B cell (primary cell): ENCODE measurements around the gene FTCD. TPM values are rescaled to one million over a fixed set of nuclear protein-coding genes. Genes with fewer than 3 reads are reported as not detected.

Experiments used
- ATAC-seq: fragments of 200-7000 bp; cut with Tn5 transposase; one replicate; pipeline ENCODE4 v1.10.0; 2021; ENCODE audit warnings: low read depth, mild to moderate bottlenecking, moderate number of reproducible peaks, moderate library complexity
- CTCF ChIA-PET: fragments of 350-600 bp; sonication (Branson Sonifier 250); formaldehyde crosslinking; loops from one replicate; lab custom pipeline; 2021; ENCODE audit warnings: antibody characterized with exemption, inconsistent platforms; lab: Charles Lee
- POLR2A ChIA-PET: fragments of 350-600 bp; sonication (Branson Sonifier 250); formaldehyde crosslinking; loops from one replicate; lab custom pipeline; 2021; ENCODE audit warnings: antibody characterized with exemption; lab: Charles Lee
- DNase-seq: peaks from one replicate; pipeline ENCODE4 v3.0.0; 2013
- H2AFZ ChIP-seq: 2 replicates; pipeline ENCODE4 v1.6.1; 2012; ENCODE audit warnings: mild to moderate bottlenecking, low read depth, low read length; ENCODE audit not compliant: insufficient read depth, poor library complexity, severe bottlenecking
- H3K27ac ChIP-seq, 2 donors: 1 replicate in 1 of 2; 2 replicates in 1 of 2; pipeline ENCODE4 v1.5.1; 2012 to 2013; ENCODE audit warnings: low read length in 2 of 2, mild to moderate bottlenecking in 2 of 2, moderate library complexity in 1 of 2
- H3K27me3 ChIP-seq, 4 experiments: fragments of 200-600 bp in 1 of 4; sonication (generic) in 1 of 4; replicated peaks in 1 of 4; 1 replicate in 2 of 4; 2 replicates in 2 of 4; pipeline versions ENCODE4 v1.6.1 to v1.7.0; 2013 to 2016; ENCODE audit warnings: low read length in 3 of 4, mild to moderate bottlenecking in 2 of 4, mixed read lengths in 1 of 4, moderate library complexity in 1 of 4; ENCODE audit not compliant: insufficient read depth in 4 of 4, control insufficient read depth in 3 of 4; ENCODE audit errors: control extremely low read depth in 1 of 4
- H3K36me3 ChIP-seq, 2 experiments: replicated peaks in 1 of 2; 1 replicate in 1 of 2; 2 replicates in 1 of 2; pipeline versions ENCODE4 v1.6.1 to v1.7.1; 2013; ENCODE audit warnings: low read length in 1 of 2; ENCODE audit not compliant: insufficient read depth in 2 of 2, control insufficient read depth in 1 of 2; ENCODE audit errors: control extremely low read depth in 1 of 2, extremely low read depth in 1 of 2
- H3K4me1 ChIP-seq, 2 donors: fragments of 200-600 bp in 1 of 2; sonication (generic) in 1 of 2; 1 replicate in 1 of 2; 2 replicates in 1 of 2; pipeline versions ENCODE4 v1.5.1 to v1.6.1; 2013 to 2017; ENCODE audit warnings: low read length in 2 of 2; ENCODE audit not compliant: control insufficient read depth in 2 of 2, insufficient read depth in 2 of 2
- H3K4me2 ChIP-seq: replicated peaks from 2 replicates; pipeline ENCODE3; 2012; ENCODE audit warnings: mild to moderate bottlenecking, low read depth, low read length; ENCODE audit not compliant: poor library complexity, severe bottlenecking
- H3K4me3 ChIP-seq, 5 experiments: fragments of 200-600 bp in 1 of 5; sonication (generic) in 1 of 5; 1 replicate in 3 of 5; 2 replicates in 2 of 5; pipeline versions ENCODE4 v1.5.1 to v1.7.0; 2011 to 2016; ENCODE audit warnings: low read length in 4 of 5, mild to moderate bottlenecking in 4 of 5, low read depth in 2 of 5, control low read depth in 1 of 5, moderate library complexity in 1 of 5; ENCODE audit not compliant: insufficient read depth in 1 of 5; ENCODE audit errors: control extremely low read depth in 1 of 5, extremely low read depth in 1 of 5
- H3K79me2 ChIP-seq: fragments of 200-600 bp; sonication (generic); one replicate; pipeline ENCODE4 v1.6.0; 2016; ENCODE audit warnings: low read length; ENCODE audit not compliant: control insufficient read depth, insufficient read depth
- H3K9ac ChIP-seq: fragments of 200-600 bp; sonication (generic); 2 replicates; pipeline ENCODE4 v1.6.1; 2017; ENCODE audit warnings: mild to moderate bottlenecking, low read length, moderate library complexity
- H3K9me3 ChIP-seq, 3 donors: one replicate each; pipeline versions ENCODE4 v1.6.1 to v1.7.1; 2013; ENCODE audit warnings: low read length in 2 of 3; ENCODE audit not compliant: control insufficient read depth in 2 of 3, insufficient read depth in 1 of 3; ENCODE audit errors: control extremely low read depth in 1 of 3
- H4K20me1 ChIP-seq: 2 replicates; pipeline ENCODE4 v1.6.0; 2012; ENCODE audit warnings: mild to moderate bottlenecking, low read length; ENCODE audit not compliant: insufficient read depth, control insufficient read depth, poor library complexity, severe bottlenecking
- H3K27ac Mint-ChIP-seq: one replicate; pipeline ENCODE4 v1.8.0; 2021; ENCODE audit warnings: mixed read lengths
- H3K27me3 Mint-ChIP-seq: one replicate; pipeline ENCODE4 v1.8.0; 2021; ENCODE audit warnings: mixed read lengths
- H3K4me1 Mint-ChIP-seq: one replicate; pipeline ENCODE4 v1.8.0; 2021; ENCODE audit warnings: mixed read lengths
- H3K4me3 Mint-ChIP-seq: one replicate; pipeline ENCODE4 v1.8.0; 2021; ENCODE audit warnings: mixed read lengths
- H3K9me3 Mint-ChIP-seq: one replicate; pipeline ENCODE4 v1.8.0; 2022; ENCODE audit warnings: mixed read lengths; ENCODE audit not compliant: insufficient read depth
- EZH2 ChIP-seq: IDR thresholded peaks from 2 replicates; pipeline ENCODE4 v1.6.1; 2012; ENCODE audit warnings: borderline replicate concordance, low read depth, mild to moderate bottlenecking, moderate library complexity, low read length; ENCODE audit not compliant: insufficient read depth, poor library complexity, severe bottlenecking
- WGBS: methylation state at CpG from one replicate; pipeline ENCODE4 v1.1.5; 2013; ENCODE audit warnings: missing lambda C conversion rate; ENCODE audit not compliant: insufficient coverage; 5-methylcytosine and 5-hydroxymethylcytosine counted together
- intact Hi-C: fragments of 100-400 bp; cut with micrococcal nuclease; formaldehyde crosslinking; loops from one replicate; pipeline ENCODE4 v1.10.0; 2022
- polyA plus RNA-seq: library from polyadenylated mRNA; depleted of rRNA; stranded (reverse); fragments of >200 nt; gene quantifications from 2 replicates; pipeline ENCODE4 v1.2.3, GENCODE V29; 2012
- total RNA-seq, 2 donors: library from RNA; stranded (reverse); fragments of 120-200 nt in 1 of 2; gene quantifications; 1 replicate in 1 of 2; 2 replicates in 1 of 2; pipeline versions ENCODE4 v1.2.3 to v1.2.4, GENCODE V29; 2013 to 2022
- TF ChIP-seq, protein P1 (sequence below): fragments of 200-600 bp; IDR thresholded peaks from one replicate; pipeline ENCODE4 v1.8.0; 2022; ENCODE audit warnings: antibody characterized with exemption, mild to moderate bottlenecking

The FTCD gene
- total and polyA plus RNA-seq, 2 donors (not counting 1 experiment from before 2014, with no cell fraction given), result 0.22 to 0.39 TPM

DNA sequence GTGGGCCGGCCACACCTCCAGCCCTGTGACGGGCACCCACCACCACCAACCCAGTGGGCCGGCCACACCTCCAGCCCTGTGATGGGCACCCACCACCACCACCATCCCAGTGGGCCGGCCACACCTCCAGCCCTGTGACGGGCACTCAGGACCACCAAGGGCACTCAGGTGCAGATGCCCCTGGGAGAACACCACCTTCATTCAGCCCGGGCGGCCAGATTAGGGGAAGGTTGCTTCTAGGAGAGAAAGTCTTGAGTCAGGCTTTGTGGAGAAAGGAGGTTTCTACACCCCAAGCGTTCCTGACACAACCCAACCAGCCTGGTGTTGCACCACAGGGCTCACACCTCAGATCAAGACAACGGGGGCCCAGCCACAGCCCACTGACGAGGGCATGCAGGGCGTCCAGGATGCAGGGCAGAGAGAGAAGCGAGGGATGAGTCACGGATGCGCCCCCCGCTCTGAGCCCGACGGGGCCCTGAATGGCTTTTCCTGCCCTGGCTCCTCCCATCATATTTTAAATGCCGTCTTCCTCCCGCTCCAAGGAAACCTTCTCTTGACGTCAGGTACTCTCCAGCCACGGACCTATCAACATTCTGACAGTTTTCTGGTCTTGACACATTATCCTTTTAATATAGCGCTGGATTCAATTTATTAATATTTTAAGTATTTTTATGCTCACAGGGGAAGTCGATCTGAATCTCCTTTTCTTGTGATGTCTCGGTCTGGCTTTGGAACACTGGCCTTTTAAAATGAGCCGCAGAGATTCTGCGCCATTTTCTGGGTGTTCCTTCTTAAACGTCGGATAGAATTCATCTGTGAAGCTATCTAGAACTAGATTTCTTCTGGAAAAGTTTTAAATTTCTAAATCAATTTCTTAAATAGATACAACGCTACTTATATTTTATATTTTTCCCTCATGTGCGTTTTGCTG is 29.5 kb upstream of the FTCD start:
- H4K20me1 ChIP-seq, result no peaks in the 10 kb centered on the region
- peaks cover 3% of the 10 kb centered on the region for H3K79me2 ChIP-seq
- H3K27ac Mint-ChIP-seq, result peak overlapping the region; percentile 90
- CTCF ChIA-PET, result no interaction called here
- peak; percentile 84 for ATAC-seq
- intact Hi-C loops, result loop anchor here (1.0 kb wide), 4 partner anchors 42 to 139 kb away; partner anchors contain the start of genes LSS, PCNT and YBEY
- no peak for TF ChIP-seq EZH2
- TF ChIP-seq, protein P1, sequence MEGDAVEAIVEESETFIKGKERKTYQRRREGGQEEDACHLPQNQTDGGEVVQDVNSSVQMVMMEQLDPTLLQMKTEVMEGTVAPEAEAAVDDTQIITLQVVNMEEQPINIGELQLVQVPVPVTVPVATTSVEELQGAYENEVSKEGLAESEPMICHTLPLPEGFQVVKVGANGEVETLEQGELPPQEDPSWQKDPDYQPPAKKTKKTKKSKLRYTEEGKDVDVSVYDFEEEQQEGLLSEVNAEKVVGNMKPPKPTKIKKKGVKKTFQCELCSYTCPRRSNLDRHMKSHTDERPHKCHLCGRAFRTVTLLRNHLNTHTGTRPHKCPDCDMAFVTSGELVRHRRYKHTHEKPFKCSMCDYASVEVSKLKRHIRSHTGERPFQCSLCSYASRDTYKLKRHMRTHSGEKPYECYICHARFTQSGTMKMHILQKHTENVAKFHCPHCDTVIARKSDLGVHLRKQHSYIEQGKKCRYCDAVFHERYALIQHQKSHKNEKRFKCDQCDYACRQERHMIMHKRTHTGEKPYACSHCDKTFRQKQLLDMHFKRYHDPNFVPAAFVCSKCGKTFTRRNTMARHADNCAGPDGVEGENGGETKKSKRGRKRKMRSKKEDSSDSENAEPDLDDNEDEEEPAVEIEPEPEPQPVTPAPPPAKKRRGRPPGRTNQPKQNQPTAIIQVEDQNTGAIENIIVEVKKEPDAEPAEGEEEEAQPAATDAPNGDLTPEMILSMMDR, result no peak
- H3K4me2 ChIP-seq, result peak overlapping the region; percentile 72
- H3K9me3 ChIP-seq, result peaks cover 0 to 3% (median 0%) of the 10 kb centered on the region in 3 donors
- H3K4me1 Mint-ChIP-seq, result peaks cover 9% of the 10 kb centered on the region
- peak overlapping the region; percentile 66 for H2AFZ ChIP-seq
- H3K36me3 ChIP-seq, result no peaks in the 10 kb centered on the region
- H3K9me3 Mint-ChIP-seq, result no peaks in the 10 kb centered on the region
- H3K27me3 ChIP-seq, result no peaks in the 10 kb centered on the region
- H3K4me3 Mint-ChIP-seq, result peak overlapping the region; percentile 92
- H3K9ac ChIP-seq, result peak overlapping the region; percentile 64
- POLR2A ChIA-PET, result no interaction called here
- H3K4me3 ChIP-seq, result peak overlapping the region; percentile 36 to 91 (median 76)
- DNase-seq, result peak; percentile 91
- WGBS, result 11% methylated on average over 18 of the region's 30 CpGs
- H3K27me3 Mint-ChIP-seq, result no peaks in the 10 kb centered on the region
- H3K27ac ChIP-seq, result peak overlapping the region; percentile 59 to 63
- peaks cover 0 to 16% of the 10 kb centered on the region in 2 donors for H3K4me1 ChIP-seq
